GM21390 (cell line): ENCODE results near the gene ASB13.
A peak's percentile ranks its signal among the peaks of the same experiment; 100 is the strongest.
"Not testable (repeated sequence)": the region's sequence is repeated elsewhere in the genome, so short reads cannot be mapped to it uniquely, and the experiment has no call there.

Source experiments
- ATAC-seq: cut with Tn5 transposase; IDR thresholded peaks from one replicate; pipeline ENCODE4 v1.9.1; 2021; ENCODE audit not compliant: unreplicated experiment

ASB13 gene

DNA sequence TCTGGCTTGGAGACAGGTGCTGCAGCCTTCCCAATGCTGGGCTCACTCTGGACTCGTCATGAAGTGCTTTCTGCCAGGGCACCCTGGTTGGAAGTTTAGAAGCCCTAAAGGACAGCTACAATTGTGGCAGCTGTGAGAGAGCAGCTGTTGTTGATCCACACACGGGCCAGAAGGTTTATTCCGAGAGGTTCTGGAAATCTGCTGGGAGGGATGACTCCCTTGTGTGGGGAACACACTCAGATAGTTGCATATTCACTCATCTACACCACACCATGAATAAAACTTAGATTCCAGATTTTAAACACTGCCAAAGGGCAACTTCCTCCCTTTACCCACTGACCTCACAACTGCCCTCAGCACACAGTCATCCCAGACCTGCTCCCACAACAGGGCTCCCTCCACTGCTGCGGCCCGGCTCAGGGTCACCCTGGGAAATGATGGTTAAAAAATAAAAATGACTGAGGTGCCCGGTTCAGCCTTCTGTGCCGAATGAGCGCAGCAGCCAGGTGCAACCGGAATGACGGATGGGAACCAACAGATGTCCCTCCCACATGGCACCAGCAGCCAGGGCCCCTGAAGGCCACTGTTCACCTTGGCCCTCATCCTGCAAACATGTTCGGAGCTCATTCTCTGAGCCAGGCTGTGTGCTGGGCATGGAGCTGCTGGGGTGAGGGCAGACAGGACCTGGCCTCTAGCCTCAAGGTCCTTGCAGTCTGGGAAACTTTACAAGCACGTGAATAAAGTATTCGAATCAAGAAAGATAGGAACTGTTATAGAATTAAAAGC lies 40.2 kb downstream of the ASB13 start:
- no peak for ATAC-seq

DNA sequence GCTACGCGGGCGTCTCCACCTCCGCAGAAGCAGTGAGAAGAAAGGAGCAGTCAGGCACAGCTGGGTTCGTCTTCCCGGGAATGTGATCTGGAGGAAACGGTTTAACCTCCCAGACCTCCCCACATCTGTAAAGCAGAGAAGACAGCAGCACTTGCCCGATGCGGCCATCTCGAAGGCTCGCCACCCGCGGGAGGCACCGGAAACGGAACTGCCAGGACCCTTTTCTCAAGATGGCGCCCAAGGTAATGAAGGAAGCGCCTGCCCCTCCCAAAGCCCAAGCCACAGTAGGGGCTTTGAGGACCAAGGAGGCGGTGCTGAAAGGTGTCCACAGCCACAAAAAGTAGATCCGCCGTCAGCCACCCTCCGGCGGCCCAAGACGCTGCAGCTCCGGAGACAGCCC lies 41.7 kb downstream of the ASB13 start:
- no peak for ATAC-seq

DNA sequence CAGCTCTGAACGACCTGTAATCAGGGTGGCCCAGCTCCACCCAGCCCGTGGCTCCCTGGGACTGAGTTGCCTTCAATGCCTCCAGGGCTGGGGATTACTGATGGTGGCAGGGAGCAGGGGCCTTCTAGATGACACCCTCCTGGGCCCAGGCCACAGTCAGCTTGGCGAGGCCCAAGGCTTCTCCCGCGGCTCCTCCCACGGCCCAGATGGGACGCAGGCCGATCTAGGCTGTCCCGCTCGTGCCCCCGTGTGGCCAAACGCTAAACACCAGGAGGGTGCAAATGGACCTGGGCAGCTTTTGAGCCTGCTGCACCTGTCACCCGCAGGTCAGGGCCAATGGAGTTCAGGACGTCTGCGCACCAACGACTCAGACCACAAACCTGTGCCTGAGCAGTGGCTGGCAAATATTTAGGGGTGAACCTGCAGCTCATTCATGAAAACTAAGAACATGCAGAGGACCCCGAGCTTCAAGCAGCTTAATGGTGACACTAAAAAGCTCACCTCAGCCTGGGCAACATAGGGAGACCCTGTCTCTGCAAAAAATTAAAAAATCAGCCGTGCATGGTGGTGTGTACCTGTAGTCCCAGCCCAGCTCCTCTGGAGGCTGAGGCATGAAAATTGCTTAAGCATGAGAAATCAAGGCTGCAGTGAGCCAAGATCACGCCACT lies 43.2 kb downstream of the ASB13 start:
- ATAC-seq: peak; percentile 96

DNA sequence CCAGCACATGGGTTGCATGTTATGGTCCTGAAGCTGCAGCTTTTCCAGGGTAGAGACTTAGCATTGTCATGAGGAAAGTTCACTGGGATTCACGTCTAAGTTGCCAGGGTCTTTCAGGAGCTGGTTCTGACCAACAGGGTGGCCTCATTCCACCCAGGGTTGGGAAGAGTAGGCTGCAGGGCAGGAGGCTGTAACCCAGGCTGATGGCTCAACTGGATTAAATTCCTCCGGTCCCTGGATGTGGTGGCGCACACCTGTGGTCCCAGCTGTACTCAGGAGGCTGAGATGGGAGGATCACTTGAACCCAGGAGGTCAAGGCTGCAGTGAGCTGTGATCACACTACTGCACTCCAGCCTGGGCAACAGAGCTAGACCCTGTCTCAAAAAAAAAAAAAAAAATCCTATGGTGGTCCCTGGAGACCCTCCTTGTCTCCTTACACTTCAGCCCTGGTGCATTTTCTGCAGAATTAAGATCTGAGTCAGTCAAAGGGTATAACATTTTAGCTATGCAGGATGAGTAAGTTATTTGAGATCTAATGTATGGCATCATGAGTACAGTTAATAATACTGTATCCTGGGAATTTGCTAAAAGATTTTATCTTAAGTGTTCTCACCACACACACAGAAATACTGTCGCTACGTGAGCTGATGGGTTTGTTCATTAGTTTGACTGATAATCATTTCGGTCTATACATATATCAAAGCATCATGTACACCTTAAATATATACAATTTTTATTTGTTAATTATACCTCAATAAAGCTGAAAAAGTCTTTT lies 44.0 kb downstream of the ASB13 start:
- no peak for ATAC-seq

DNA sequence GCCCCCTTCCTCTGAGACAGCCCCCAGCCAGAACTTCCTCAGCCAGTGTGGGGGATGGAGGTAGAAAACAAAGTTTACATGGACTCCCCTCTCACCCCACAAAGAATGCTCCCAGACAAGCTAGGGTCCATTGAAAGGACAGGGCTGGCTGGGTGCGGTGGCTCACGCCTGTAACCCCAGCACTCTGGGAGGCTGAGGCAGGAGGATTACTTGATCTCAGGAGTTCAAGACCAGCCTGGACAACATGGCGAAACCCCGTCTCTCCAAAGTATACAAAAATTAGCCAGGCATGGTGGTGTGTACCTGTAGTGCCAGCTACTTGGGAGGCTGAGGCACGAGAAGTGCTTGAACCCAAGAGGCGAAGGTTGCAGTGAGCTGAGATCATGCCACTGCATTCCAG lies 45.0 kb downstream of the ASB13 start:
- ATAC-seq: not testable (repeated sequence)

DNA sequence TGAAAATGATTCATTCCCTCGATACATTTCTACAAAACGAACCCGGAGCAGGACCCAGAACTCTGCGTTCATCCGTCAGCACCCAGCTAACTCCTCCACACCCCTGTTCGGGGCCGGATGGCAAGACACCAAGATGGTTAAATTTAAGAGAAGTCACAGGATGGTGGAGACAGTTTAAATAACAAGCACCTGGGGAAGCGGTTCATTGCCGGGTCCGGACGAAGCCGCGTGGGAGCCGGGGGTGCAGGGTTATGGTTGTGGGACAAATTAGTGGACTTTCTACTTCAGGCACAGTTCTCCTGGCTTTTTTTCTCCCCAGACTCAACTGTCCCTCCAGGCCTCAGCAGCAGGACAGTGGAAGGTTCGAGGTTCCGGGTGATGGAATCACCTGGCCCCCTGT lies 45.4 kb downstream of the ASB13 start:
- ATAC-seq: no peak

DNA sequence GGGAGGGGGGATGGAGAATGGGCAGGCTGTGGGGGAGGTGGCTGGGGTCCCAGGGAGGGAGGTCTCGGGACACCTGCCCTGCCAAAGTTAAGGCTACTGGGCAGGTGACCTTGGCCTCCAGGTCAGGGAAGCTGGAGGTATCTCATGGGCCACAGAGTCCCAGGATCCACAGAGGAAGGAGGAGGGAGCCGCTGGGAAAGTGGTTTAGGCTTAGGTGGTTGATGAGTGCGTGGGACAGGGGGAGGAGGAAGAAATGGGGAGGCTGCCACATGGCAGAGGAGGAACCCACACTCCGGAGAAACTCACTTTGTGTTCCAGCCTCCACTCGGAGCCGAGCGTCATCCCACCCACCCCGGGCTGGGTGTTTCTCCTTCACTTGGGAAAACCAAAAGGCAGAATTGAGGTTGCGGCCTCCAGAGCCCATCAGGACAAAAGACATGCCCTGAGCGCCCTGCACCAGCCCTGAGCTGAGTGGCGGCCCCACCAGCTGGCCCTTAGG lies 46.1 kb downstream of the ASB13 start:
- no peak for ATAC-seq

DNA sequence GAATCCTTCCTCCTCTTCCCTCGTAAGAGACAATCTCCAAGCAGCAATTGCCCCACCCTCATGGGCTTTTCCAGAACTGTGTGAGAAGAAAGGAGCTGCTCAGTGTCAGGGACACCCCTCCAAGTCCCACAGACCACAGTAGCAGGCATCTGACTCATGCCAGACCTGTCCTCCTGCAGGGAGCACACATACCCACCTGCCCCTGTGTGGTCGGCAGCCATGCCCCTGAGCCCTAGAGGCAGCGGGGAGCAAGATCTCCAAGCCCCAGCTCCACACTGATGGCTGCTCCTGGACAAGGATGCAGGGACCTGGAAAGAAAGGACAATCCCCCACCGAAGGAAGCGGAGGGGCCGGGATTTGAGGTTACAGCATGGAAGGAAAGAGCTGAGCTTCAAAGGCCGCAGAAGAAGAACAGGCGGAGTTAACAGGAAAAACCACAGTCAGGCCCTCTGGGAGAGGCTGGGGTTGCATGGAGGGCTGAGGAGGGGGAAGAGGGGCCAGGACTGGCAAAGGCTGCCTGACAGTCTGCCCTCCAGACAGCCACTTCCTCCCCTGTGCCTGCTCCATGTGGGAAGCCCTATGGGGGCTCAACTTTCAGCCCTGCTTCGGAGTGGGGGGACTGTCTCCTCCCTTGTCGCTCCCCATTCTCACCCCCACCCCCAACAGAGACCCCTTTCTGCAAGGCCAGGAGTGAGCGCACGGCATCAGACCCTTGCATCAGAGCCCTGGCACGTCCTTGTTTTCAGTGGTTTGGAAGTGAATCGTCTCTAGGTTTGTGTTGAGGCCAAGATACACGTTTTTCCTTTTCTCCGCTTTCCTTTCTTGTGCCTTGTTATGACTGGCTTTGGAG lies 46.8 kb downstream of the ASB13 start:
- no peak for ATAC-seq

DNA sequence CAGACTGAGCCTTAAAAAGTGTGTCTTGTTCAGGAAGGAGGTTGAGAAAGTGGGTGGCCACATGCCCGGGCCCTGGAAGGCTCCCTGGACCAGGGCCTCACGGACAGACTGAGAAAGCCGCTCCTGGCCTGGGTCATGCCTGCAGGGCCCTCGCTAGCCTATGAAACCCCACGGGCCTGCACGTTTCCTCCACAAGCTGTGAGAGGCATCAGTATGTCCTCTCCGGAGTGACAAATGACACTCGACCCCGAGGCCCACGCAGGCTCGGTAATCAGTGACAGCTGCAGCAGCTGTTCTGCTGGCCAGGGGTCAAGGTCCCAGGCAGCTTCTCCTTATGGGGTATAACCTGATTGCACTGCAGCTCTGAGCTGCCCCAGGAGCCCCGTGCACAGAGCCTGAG lies 47.6 kb downstream of the ASB13 start:
- ATAC-seq: no peak

DNA sequence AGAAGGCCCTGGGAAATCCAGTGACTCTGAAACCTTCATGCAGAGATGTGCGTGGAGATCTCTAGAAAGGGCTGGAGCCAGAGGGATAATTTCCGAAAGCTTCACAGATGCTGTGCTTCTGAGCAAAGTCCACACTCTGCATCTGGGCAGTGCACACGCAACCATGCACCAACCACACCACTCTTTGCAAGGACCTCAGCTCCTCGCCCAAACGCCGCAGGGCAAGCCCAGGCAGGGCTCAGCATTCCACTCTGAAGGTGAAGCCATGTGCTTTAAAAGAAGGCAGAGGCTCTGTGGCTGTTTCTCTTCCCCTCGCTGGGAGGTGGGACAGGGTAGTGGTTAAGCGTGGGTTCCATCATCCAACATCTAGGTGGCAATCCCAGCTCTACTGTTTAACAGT lies 48.4 kb downstream of the ASB13 start:
- no peak for ATAC-seq

DNA sequence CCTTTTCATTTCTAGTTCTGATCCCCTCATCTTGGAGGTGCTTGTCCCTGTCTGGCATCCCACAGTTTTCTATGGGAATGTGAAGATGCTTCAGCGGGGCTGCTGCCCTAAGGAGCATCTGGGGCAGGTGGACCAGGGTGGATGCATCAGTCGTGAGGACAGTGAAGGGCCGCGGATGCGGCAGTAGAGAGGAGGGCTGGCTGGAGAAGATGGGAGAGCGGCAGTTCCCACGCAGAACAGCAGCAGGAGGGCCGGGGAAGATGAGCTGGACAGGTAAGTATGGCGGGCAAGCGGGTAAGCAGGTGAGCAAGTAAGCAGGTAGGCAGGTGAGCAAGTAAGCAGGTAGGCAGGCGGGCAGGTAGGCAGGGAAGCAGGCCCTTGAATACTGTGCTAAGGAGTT lies 48.9 kb downstream of the ASB13 start:
- ATAC-seq: no peak

DNA sequence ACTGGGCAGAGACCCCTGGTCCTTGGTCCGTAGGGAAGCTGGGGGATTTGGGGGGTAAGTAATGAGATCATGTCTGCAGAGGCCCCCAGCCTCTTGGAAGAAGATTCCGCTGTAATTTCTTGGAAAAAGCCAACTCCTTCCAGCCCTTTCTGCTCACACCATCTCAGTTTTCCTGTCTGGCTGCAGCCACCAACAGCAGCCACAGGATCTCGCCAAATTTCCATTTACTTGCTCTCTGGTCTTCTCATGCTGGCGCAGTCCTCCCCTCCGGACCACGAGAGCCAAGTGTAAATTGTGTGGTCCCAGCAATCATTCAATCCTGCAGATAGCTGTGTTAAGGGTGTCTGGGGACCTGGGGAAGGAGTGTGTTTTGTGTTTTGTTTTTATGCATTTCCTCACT lies 49.6 kb downstream of the ASB13 start:
- no peak for ATAC-seq

DNA sequence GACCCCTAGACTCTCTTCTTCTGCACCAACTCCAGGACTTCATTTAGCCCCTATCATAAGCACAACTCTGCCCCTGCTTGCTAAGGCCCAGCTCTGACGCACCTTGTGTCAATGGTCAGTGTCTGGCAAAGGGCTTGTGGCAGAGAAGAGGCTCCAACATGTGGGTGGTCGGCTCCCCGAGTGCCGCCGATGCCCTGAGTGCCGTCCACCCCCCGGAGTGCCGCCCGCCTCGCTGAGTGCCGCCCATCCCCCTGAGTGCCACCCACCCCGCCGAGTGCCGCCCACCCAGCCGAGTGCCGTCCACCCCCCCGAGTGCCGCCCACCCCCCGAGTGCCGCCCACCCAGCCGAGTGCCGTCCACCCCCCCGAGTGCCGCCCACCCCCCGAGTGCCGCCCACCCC lies 50.3 kb downstream of the ASB13 start:
- ATAC-seq: no peak

DNA sequence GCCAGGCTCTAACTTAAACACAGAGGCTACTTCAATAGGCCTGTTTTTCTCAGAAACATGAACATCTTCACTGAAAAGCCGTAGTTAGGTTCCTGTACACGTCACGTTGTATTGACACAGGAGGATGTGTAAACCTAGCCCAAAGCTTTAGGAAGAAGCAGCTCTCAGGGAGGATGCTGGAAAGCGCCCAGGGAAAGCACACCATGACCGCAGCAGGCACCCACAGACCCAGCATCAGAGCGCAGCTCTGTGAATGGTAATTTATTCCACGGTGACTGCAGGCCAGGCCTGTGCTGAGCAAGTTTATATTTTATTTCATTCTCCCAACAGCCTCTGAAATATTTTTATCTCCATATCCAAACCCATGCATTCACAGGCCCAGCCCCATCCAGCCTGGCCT lies 51.1 kb downstream of the ASB13 start:
- ATAC-seq: no peak

DNA sequence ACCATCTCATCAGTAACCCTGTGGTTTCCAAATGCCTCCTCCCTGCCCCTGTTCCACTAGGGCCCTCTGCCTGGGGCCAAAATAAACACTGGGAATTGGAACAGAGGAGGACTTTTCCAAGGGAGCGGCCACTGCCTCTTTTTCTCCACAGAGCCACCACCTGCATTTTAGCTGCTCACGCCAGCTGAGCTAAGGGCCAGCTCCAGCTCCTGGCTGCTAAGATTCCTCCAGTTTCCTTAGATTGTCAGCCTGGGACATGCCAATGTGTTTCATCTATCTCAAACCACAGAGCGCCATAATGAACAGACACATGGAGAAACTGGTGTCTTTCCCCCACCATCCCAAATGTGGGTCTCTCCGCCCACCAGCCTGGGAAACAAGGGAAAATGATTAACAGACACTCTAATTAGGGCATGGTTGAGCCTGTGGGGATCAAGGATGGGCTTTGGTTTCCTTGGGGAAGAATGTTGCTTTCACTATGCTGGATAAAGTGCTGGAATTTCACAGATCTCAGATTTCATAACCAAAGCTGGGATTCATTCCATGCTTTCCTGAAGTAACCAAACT lies 52.2 kb downstream of the ASB13 start:
- no peak for ATAC-seq

DNA sequence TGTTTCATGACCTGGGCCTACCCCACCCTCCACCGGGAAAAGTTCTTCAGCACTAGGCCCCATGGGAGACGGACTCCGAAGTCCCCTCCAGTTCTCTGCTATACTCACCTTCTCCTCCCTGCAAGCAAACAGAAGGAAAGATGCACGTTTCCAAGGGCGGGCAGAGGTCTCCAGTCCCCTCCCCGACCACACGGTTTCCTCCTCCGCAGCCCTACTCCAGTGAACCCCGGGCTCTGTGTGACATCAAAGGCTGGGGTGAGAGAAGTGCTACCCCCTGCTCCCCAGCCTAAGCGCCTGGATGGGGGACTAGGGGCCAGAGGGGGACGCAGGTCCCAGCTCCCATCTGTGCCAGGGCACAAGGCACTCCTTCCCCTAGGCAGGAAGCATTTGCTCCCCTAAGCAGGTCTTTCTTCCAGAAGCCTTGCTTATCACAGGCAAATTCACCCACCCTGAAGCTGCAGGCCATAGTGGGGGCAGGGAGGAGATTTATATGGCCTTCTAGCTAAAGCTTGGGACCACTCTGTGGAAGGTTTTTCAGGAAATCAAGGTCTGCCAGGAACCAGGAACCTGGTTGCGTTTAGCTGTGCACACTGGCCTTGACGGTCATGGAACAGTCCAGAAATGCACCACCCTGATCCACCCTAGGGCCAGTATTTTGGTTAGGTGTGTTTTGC lies 52.8 kb downstream of the ASB13 start:
- no peak for ATAC-seq

DNA sequence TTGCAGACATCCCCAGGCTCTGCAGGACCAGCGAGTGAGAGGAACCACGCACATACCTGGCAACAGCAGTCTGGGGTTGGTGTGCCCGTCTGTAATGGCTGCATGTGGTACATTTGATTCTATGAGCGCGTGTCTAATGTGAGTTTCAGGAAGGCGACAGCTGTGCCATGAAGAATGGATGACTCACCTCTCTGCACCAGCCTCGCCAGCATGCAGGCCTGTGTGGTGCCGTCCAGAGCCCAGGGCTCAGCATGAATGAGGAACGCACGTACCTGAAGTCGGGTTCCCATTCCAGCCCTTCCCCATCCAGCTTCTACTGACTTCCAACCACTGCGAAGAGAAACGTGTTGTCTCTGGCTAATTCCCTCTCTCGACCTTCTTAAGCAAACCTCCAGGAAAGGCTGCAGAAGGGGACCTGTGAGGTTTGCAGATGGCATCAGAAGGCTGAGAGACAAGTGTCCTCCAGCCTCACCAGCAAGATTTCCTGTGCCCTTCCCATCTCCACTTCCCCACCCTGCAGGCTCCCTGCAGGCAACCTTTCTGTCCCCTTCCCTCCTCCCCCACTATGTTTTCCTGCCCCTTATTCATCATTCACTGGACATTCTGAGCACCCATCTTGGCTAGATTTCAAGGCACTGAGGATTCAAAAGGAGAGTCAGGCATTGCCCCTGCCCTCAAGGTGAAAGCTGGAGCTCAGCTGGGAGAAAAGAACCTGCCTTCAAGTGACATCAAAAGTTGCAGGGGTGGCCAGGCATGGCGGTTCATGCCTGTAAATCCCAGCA lies 54.3 kb downstream of the ASB13 start:
- no peak for ATAC-seq

DNA sequence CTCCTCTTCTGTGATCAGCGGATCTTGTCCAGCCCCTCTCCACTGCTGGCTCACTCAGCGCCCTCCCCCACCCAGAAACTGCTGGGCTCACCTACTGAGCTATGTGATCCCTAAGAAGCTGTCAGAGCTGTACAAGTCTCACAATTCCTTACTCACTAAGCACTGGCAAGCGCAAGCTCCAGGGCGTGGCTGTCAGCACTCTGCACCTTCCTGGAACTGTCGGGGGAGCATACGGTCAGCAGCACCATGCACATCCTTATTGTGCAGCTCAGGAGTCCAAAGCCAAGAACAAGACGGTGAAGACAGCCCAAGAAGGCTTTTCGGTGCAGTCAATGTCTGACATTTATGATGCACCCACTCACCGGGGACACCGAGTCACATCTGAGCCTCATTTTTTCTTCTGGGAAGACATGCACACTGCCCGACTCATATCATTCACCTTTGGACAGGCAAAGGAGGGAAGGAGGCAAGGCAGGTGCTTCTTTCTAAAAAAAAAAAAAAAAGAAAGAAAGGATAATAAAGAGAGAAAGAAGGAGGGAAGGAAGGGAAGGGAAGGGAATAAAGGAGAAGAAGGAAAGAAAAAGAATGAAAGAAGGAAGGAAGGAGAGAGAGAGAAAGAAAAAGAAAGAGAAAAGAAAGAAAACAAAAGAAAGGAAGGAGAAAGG lies 56.3 kb downstream of the ASB13 start:
- no peak for ATAC-seq
